NOMO-1 (cell line): ENCODE data around the gene CALN1.
A peak's percentile ranks its signal among the peaks of the same experiment; 100 is the strongest.
"Not testable (repeated sequence)": the region's sequence is repeated elsewhere in the genome, so short reads cannot be mapped to it uniquely, and the experiment has no call there.

Source experiments
- DNase-seq, 2 experiments: peaks; one replicate each; lab custom pipeline; 2025; ENCODE audit not compliant: unreplicated experiment in 2 of 2; lab: John Stamatoyannopoulos, UW

CALN1 gene

GRCh38 chr7:72109566-72109965 lies 302.6 kb downstream of the CALN1 start:
- DNase-seq, result no peak

DNA sequence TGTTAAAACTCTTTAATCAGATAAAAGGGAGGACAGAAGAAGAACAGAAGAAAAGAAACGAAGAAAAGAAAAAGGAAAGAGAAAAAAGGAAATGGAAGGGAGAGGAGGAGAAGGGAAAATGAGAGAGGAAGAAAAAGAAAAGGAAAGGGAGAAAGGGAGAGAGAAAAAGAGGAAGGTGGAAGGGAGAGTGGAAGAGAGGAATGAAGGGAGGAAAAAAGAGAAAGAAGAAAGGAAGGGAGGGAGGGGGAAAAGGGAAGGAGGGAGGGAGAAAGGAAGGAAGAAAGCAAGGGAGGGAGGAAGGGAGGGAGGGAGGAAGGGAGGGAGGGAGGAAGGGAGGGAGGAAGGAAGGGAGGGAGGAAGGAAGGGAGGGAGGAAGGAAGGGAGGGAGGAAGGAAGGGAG lies 305.7 kb downstream of the CALN1 start:
- DNase-seq, result no peak

DNA sequence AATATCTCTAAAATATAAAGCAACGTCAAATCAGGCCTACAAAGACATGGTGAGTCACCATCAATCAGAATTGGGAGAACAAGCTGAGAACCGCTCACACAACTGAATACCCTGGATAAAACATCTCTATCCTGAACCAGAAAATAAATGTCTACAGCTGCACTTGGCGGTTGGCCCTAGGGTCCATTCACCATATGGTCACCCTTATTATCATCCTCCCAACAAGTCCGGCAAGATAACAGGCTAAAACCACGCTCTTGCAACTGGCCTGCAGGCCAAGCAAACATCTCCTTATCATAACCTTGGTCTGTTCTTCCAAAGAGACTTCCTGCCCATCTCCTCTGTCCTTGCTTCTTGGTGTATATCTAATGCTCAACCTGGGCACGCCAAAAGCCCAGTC lies 310.7 kb downstream of the CALN1 start:
- no peak for DNase-seq

DNA sequence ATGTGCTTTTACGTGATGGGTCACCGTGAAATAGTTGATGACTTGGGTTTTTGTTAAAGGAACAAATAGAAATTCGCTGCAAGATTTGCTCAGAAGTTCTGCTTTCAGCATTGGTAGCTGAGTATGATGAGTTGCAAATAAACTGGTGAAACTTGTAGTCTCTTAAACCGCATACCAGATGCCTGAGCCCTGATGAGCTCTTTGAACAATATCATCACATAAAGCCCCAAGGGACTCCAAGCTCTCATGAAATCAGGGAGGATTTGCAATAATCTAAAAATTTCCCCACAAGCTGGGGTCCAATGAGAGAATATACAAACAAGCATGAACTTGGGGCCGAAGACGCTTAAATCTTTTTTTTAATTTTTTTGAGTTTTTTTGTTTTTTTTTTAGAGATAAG lies 312.4 kb downstream of the CALN1 start:
- no peak for DNase-seq

DNA sequence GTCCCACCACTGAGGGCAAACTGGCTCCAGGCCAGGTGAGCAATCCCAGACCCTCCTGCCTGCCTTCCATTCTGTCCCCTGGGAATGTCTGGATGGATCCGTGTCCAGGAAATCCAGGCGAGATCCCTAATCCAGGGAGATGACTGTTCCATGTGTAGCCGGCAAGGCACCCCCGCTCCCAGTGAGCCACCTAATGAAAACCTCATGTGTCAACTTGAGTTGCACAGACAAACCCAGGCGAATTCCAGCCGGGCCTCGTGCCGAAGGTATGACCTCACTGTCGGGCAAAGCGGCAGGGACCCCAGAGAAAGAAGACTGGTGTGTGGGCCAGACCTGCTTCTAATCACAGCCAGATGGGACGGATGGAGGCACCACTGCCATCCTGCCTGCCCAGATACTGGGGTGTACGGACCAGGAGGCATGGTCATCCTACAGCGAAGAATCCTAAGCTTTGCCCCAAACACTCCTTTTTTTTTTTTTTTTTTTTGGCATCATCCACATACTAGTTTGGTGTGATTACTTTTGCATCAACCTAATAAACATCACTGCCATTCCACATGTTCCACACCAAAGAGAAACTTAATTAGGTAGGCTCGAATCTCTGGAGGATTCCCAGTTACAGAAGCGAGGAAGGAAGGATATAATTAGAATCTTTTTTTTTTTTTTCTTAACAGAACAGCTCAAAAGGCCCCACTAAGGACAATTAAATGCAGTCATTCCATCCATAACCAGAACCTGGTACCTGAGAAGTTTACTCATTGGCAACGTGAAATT lies 313.1 kb downstream of the CALN1 start:
- DNase-seq, result no peak

DNA sequence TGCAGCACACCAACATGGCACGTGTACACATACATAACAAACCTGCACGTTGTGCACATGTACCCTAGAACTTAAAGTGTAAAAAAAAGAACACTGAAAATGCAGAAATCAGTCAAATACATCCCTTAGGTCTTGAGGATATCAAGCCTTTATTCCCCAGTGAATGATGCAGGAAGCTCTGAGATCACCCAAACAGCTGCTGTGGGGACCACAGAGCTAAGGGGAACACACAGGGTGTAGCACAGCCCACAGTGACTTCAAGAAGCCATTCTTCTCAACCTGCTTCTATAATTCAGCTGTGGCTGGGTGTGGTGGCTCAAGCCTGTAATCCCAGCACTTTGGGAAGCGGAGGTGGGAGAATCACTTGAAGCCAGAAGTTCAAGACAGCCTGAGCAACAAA lies 314.9 kb downstream of the CALN1 start:
- no peak for DNase-seq

GRCh38 chr7:72092769-72093168 lies 319.4 kb downstream of the CALN1 start:
- no peak for DNase-seq

GRCh38 chr7:72087926-72088325 lies 324.2 kb downstream of the CALN1 start:
- no peak for DNase-seq

DNA sequence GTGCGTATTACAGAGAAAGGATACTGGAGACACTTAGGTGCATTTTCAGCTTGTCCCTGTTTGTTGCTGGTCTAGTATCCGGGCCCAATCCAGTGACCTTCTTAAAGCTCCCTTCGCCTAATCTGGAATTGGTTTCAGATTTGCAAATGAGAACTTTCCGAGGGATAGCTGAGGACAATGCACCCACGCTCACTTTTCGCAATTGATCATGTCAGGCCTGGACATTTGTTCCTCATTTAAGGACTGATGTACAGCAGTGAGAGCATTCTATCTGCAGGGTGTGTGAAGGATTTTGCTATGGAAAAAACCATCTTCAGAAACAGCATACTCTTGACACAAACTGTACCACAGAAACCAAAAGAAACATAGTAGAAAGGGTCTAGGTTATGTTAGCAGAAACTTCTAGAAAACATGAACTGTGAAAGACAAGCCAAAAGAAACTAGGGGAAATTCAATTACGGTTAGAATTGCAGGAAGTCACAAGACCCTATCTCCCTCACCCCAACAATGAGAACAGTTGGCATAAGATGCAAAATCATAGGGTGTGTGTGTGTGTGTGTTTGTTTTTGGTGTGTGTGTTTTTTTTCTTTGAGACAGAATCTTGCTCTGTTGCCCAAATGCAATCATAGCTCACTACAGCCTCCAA lies 331.1 kb downstream of the CALN1 start:
- no peak for DNase-seq

DNA sequence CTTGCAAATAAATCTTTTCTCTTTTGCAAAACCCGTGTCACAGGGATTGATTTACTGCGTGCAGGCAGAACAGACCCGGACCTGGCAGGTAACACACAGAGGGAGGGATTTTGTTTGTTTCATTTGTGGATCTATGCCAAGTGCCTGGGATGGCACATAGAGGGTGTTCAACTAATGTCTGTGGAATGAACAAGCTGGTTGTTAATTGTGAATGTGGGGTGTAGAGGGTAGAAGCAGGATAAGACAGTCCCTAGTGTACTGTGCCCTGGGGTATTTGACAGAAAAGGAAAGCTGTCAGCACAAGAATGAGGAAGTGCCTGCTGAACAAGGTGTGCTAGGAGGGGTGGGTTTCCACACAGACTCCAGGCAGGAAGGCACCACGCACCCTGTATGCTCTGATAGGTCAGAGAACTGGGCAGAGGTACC lies 331.8 kb downstream of the CALN1 start:
- no peak for DNase-seq

DNA sequence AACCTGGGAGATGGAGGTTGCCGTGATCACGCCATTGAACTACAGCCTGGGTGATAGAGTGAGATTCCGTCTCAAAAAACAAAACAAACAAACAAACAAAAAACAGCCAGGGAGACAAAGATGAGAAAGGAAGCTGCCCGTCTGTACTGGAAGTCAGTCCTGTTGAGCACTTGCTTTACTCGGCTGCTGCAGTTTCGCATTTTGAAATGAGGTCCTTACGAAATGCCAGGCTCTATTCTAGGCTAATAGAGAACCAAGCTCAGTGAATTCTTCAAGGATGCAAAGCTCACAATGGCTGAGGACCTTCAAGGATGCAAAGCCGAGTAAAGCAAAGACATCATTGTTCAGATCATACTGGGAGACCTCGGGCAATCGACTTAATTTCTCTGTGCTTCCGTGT lies 333.3 kb downstream of the CALN1 start:
- DNase-seq, result no peak

GRCh38 chr7:72078301-72078700 lies 333.8 kb downstream of the CALN1 start:
- no peak for DNase-seq

DNA sequence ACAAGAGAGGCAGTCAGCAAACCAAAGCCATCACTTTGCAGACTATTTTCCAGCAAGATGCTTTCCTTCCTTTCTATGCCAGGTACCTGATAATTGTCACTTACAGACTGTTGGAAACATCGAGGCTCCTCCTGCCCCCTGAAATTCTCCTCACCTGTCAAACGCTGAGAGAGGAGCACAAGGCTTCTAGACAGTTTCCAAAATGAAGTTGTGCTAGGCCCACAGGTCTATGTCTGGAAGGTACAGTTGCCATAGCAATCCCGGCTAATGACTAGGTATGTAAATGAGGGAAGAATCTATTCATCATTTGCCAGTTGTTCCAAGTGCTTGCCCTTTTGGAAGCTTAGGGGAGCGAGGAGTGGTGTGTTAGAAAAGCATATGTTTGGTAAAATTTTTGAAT lies 334.4 kb downstream of the CALN1 start:
- DNase-seq, result no peak

DNA sequence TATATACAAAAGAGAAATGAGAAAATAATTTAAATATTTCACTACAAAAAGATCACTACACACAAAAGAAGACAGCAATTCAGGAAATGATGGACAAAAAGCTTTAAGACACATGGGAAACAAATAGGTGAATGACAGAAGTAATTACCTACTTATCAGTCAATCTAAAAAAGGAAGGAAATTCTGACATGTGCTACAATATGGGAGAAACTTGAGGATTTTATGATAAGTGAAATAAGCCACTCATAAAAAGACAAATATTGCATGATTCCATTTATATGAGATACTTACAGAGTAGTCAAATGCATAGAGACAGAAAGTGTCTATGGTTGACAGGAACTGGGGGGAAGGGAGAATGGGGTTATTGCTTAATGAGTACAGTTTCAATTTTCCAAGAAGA lies 339.2 kb downstream of the CALN1 start:
- no peak for DNase-seq

GRCh38 chr7:72069263-72069662 lies 342.9 kb downstream of the CALN1 start:
- DNase-seq, result no peak

DNA sequence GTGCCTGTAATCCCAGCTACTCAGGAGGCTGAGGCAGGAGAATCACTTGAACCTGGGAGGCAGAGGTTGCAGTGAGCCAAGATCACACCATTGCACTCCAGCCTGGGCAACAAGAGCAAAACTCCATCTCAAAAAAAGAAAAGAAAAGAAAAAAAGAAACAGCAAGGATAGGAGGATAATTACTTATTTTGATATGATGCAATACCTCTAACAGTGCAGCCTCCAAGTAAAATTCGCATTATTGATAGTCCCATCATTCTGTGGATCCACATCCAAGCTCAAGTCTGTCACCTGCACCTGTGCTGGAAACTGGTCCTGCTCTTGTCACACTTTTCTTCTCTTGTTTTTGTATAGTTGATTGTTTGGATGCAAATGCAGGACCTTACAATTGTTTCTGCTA lies 346.4 kb downstream of the CALN1 start:
- DNase-seq, result not testable (repeated sequence)

GRCh38 chr7:72064916-72065315 lies 347.2 kb downstream of the CALN1 start:
- no peak for DNase-seq

DNA sequence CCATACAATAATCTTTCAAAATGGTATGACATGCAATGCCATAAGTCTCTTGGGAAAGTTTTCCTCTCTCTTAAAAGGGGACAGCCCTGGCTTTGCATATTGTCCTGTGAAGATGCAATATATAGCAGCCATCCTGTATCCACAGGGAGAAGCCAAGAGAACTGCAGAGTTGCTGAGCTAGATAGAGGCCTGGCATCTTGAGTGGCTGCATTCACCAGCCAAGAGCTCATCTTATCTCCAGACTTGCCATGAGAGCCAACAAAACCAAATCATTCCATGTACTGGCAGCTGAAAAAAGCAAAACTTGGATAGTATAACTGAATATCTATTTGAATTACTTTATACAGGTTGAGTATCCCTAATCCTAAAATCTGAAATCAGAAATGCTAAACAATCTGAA lies 348.8 kb downstream of the CALN1 start:
- no peak for DNase-seq

GRCh38 chr7:72062666-72063065 lies 349.5 kb downstream of the CALN1 start:
- no peak for DNase-seq

- DNase-seq, result no peak
Measured at GRCh38 chr7:72059925-72060324, 352.2 kb downstream of the CALN1 start.

DNA sequence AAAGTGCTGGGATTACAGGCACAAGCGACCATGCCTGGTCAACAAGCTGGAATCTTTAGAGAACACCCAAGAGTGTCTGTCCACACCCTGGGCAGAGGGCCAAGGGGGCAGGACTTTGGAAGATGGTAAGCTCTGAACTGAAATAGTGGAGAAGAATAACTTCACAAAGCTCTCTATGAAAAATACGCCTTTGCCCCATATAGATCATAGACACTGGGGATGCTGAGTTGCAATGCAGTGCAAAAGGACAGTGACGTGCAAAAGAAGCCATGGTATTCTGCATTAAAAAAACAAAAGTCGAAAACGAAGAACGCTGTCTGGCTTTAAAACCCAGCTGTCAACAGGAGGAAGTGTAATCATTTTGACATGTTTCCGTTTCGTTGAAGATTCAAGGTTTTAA lies 353.6 kb downstream of the CALN1 start:
- DNase-seq, result peak; percentile 27 to 56

DNA sequence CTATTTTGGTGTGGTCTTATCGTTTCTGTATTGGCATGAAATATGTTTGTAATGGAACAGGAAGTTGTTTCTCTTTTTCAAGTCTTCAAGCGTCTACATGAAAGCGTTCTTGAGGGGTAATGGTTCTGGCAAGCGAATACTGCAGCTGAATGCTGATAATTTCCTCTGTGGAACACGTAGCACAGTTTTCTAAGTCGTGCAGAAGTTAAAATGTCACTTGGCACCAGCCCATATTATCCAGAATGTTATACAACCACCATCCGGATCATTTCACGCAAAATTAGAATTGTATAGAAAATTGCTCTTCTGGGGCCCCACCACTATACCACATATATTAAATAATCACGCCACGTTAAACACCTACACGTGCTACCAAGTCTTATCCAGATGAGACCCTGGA lies 354.3 kb downstream of the CALN1 start:
- no peak for DNase-seq

DNA sequence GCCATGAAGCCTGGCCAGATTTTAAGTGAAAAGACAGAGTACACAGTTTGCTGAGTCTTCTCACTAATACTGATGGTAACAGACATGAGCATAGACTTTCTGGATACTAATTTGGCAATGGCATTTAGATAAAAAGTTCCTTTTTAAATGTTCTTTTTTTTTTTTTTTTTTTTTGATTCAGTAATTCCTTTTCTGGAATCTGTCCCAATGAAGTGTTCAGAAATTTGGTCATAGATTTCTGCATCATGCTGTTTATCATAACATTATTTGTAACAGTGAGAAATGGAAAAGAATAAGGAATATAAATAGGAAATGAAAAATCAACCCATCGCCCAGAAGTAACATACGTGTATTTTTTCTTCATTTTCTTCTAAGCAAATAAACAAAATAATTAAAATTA lies 354.9 kb downstream of the CALN1 start:
- DNase-seq, result no peak
